Measurements from ENCODE around the gene EVL. TPM values are rescaled to one million over a fixed set of nuclear protein-coding genes. Genes with fewer than 3 reads are reported as not detected.

Gene EVL
- polyA plus RNA-seq, 1 experiment = 18.6 TPM

GRCh38 chr14:100108042-100108825 is 43.0 kb downstream of the EVL start:
- ChIA-PET POLR2A (no interaction called here), CTCF (interaction anchor here (0.5 to 5.9 kb wide), 42 partner anchors 8 to 1277 kb away, joined by 3 to 114 read pairs (median 6); no protein-coding TSS in a partner anchor)
- TF ChIP-seq, protein P1, sequence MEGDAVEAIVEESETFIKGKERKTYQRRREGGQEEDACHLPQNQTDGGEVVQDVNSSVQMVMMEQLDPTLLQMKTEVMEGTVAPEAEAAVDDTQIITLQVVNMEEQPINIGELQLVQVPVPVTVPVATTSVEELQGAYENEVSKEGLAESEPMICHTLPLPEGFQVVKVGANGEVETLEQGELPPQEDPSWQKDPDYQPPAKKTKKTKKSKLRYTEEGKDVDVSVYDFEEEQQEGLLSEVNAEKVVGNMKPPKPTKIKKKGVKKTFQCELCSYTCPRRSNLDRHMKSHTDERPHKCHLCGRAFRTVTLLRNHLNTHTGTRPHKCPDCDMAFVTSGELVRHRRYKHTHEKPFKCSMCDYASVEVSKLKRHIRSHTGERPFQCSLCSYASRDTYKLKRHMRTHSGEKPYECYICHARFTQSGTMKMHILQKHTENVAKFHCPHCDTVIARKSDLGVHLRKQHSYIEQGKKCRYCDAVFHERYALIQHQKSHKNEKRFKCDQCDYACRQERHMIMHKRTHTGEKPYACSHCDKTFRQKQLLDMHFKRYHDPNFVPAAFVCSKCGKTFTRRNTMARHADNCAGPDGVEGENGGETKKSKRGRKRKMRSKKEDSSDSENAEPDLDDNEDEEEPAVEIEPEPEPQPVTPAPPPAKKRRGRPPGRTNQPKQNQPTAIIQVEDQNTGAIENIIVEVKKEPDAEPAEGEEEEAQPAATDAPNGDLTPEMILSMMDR (IDR thresholded peaks at IDR 0.05; ENCODE audit: insufficient read depth, low read depth, low read length) = peak; percentile 96
- Histone ChIP-seq H3K27me3 (ENCODE audit: control insufficient read depth, insufficient read depth, low read length) (no peaks in the 10 kb centered on the region), H3K4me3 (ENCODE audit: low read depth, low read length) (no peak overlapping the region), H3K36me3 (ENCODE audit: control insufficient read depth, insufficient read depth, low read length) (no peaks in the 10 kb centered on the region)
- no peak for DNase-seq (ENCODE audit: low read depth)

DNA sequence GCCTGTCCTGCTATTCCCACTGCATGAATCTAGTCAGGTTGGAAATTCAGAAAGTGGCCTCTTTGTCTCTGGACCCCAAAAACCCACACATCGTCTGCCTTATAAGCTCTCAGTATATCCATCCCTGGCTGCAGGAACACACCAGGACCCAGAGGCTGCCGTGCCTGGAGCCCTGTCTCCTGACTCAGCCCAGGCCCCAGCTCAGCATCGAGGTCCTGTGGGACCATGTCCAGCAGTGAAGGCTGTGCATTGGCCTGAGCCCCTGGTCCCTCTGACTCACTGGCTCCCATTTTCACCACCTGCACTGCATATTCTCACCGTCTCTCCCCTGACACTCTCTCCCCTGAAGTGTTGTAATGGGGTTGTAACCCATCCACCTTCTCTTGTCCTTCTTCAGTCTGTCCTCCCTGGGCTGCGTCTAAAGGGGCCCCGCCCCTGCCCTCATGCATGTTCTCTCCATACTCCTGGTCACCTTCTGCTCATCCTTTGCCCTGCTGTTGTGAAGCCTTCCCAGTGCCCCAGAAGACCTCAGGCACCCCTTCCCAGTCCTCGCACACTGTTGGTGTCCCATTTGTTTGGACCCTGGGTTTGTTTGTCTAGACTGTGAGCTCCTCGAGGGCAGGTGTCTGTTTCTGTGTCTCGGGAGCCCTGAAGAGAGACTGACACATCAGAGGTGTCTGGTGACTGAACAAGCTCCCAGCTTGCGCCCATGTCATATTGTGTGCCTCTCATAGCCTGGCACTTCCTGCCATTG is 43.8 kb downstream of the EVL start:
- Histone ChIP-seq H3K27me3 (ENCODE audit: control insufficient read depth, insufficient read depth, low read length) (no peaks in the 10 kb centered on the region), H3K4me3 (ENCODE audit: low read depth, low read length) (no peak overlapping the region), H3K36me3 (ENCODE audit: control insufficient read depth, insufficient read depth, low read length) (no peaks in the 10 kb centered on the region)
- DNase-seq (ENCODE audit: low read depth) = no peak
- TF ChIP-seq, protein P1 (IDR thresholded peaks at IDR 0.05; ENCODE audit: insufficient read depth, low read depth, low read length) = no peak
- POLR2A ChIA-PET = no interaction called here
- CTCF ChIA-PET = interaction anchor here (0.6 to 5.9 kb wide), 34 partner anchors 8 to 1276 kb away, joined by 3 to 114 read pairs (median 6); no protein-coding TSS in a partner anchor

DNA sequence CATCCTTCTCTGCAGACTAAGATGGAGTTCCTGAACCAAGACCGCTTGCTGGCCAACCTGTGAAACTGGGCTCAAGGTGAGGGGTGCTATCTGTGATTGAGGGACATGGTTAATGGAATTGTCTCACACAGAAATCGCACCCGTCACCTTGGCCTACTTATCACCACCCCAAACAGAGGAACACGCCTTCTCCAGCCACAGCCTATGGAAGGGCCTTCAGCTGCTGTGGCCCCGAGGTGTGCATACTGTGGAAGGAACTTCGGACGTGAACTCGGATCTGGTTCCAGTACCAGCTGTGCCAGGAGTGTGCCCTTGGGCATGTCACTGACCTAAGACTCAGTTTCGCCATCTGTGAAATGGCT is 44.4 kb downstream of the EVL start:
- TF ChIP-seq, protein P1 (IDR thresholded peaks at IDR 0.05; ENCODE audit: insufficient read depth, low read depth, low read length) = no peak
- ChIA-PET POLR2A (no interaction called here), CTCF (interaction anchor here (1.4 to 5.9 kb wide), 10 partner anchors 8 to 138 kb away, joined by 3 to 114 read pairs (median 16); no protein-coding TSS in a partner anchor)
- DNase-seq (ENCODE audit: low read depth) = no peak
- Histone ChIP-seq H3K4me3 (ENCODE audit: low read depth, low read length) (no peak overlapping the region), H3K36me3 (ENCODE audit: control insufficient read depth, insufficient read depth, low read length) (no peaks in the 10 kb centered on the region; the same call in 1 of the 2 replicates), H3K27me3 (ENCODE audit: control insufficient read depth, insufficient read depth, low read length) (no peaks in the 10 kb centered on the region)

DNA sequence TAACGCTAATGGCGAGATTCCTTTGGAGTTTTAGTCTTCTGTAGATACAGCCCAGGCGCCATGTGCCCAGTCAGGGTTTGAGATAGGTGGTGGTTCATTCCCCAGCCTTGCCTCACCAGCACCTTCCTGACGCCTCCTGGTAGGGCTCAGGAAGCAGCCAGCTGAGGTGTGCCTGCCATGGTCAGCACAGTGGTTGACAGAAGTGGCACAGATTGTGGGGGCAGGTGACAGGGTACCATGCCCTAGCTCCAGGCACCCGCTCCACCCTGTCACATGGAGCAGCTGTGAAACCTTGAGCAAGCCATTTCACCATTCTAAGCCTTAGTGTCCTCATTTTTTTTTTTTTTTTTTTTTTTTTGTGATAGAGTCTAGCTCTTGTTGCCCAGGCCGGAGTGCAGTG is 45.6 kb downstream of the EVL start:
- ChIA-PET CTCF (interaction anchor here (1.2 to 5.9 kb wide), 2 partner anchors 82 to 127 kb away, joined by 4 to 114 read pairs; no protein-coding TSS in a partner anchor), POLR2A (no interaction called here)

More for the DNA sequence above, 45.6 kb downstream of the EVL start:
- Histone ChIP-seq H3K4me3 (ENCODE audit: low read depth, low read length) (no peak overlapping the region), H3K27me3 (ENCODE audit: control insufficient read depth, insufficient read depth, low read length) (no peaks in the 10 kb centered on the region), H3K36me3 (ENCODE audit: control insufficient read depth, insufficient read depth, low read length) (no peaks in the 10 kb centered on the region; the same call in 1 of the 2 replicates)
- TF ChIP-seq, protein P1 (IDR thresholded peaks at IDR 0.05; ENCODE audit: insufficient read depth, low read depth, low read length) = no peak
- no peak for DNase-seq (ENCODE audit: low read depth)

Measured in BJ (cell line).